ENCODE data around the gene SLC35A1. TPM values are rescaled to one million over a fixed set of nuclear protein-coding genes. Genes with fewer than 3 reads are reported as not detected.

SLC35A1 gene
- total RNA-seq, 1 donor from 2014 or later = 7.9 TPM

- intact Hi-C loops (cut with DNase I) = no loop called here
- Histone ChIP-seq H3K27me3 (no peaks in the 10 kb centered on the region), H3K4me1 (no peaks in the 10 kb centered on the region), H3K4me3 (no peak overlapping the region), H3K27ac (no peak overlapping the region), H3K9me3 (no peaks in the 10 kb centered on the region), H3K36me3 (peaks cover 11 to 44% of the 10 kb centered on the region in 2 donors)
- DNase-seq (ENCODE audit: low spot score in 2 of 2) = no peak
- no peak for TF ChIP-seq CTCF (IDR thresholded peaks at IDR 0.05)
Measured at GRCh38 chr6:87551799-87552198, 79.0 kb downstream of the SLC35A1 start.

- DNase-seq (ENCODE audit: low spot score in 2 of 2) = no peak
- intact Hi-C loops (cut with DNase I) = no loop called here
- H3K36me3 ChIP-seq = peaks cover 11 to 37% of the 10 kb centered on the region in 2 donors
- H3K4me3 ChIP-seq = no peak overlapping the region
- H3K27me3 ChIP-seq = no peaks in the 10 kb centered on the region
- no peaks in the 10 kb centered on the region for H3K9me3 ChIP-seq
- no peak overlapping the region for H3K27ac ChIP-seq
- TF ChIP-seq CTCF (IDR thresholded peaks at IDR 0.05) = no peak
- H3K4me1 ChIP-seq = no peaks in the 10 kb centered on the region
Measured at GRCh38 chr6:87553159-87553765, 80.5 kb downstream of the SLC35A1 start.

DNA sequence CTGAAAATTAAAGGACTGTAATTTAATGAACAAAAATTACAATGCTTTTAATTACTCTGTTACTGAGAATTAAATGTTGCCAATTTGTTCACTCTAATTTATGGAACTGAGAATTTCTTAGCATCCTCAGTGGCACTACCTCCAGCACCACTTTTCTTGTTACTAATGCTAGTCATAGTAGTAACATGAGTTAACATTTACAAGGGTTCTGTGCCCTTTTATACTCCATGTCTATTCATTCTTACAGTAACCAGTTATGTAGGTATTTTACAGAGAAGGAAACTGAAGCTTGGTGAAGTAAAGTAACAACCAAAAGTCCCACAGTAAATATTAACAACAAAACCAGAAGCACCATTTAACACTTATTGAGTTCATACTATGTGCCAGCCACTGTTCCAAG, 82.7 kb downstream of the SLC35A1 start:
- intact Hi-C loops (cut with DNase I) = no loop called here
- Histone ChIP-seq H3K4me1 (no peaks in the 10 kb centered on the region), H3K4me3 (no peak overlapping the region), H3K36me3 (peaks cover 4 to 40% of the 10 kb centered on the region in 2 donors), H3K27ac (no peak overlapping the region), H3K9me3 (no peaks in the 10 kb centered on the region), H3K27me3 (no peaks in the 10 kb centered on the region)
- no peak for DNase-seq (ENCODE audit: low spot score in 2 of 2)
- TF ChIP-seq CTCF (IDR thresholded peaks at IDR 0.05) = no peak

GRCh38 chr6:87558446-87558845, 85.7 kb downstream of the SLC35A1 start:
- Histone ChIP-seq H3K4me3 (no peak overlapping the region), H3K27ac (no peak overlapping the region), H3K4me1 (no peaks in the 10 kb centered on the region), H3K9me3 (no peaks in the 10 kb centered on the region), H3K27me3 (no peaks in the 10 kb centered on the region), H3K36me3 (peaks cover 19 to 56% of the 10 kb centered on the region in 2 donors)
- intact Hi-C loops (cut with DNase I) = no loop called here
- TF ChIP-seq CTCF (IDR thresholded peaks at IDR 0.05) = no peak
- DNase-seq (ENCODE audit: low spot score in 2 of 2) = no peak

DNA sequence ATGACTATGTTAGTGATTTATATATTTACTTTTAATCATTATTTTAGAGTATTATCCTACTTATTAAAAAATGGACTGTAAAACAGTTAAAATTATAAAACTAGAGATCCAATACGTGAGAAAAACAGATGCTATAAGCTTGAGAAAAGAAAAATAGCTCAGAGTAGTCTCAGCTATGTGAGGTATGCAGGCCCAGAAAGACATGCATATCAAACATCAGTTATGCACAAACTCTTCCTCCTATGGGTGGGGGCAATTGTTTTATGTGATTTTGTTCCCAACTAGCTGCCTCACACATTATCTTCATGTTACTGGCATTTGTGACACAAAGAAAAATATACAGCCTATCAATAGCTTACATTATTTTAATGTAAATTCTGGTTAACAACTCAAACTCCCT, 88.2 kb downstream of the SLC35A1 start:
- Histone ChIP-seq H3K36me3 (peaks cover 23 to 54% of the 10 kb centered on the region in 2 donors), H3K27me3 (no peaks in the 10 kb centered on the region), H3K4me3 (no peak overlapping the region), H3K27ac (no peak overlapping the region), H3K4me1 (no peaks in the 10 kb centered on the region), H3K9me3 (no peaks in the 10 kb centered on the region)
- TF ChIP-seq CTCF (IDR thresholded peaks at IDR 0.05) = no peak
- no peak for DNase-seq (ENCODE audit: low spot score in 2 of 2)
- intact Hi-C loops (cut with DNase I) = no loop called here

Other genes starting within 250 kb of the SLC35A1 start
- 2.9 TPM for gene SMIM8, start 150.4 kb upstream of the SLC35A1 start, total RNA-seq
- not detected for gene GJB7, start 143.7 kb upstream of the SLC35A1 start, total RNA-seq
- not detected for gene C6orf163, start 128.2 kb upstream of the SLC35A1 start, total RNA-seq
- 1.4 TPM for gene CFAP206, start 65.0 kb upstream of the SLC35A1 start, total RNA-seq
- gene RARS2, start 117.0 kb downstream of the SLC35A1 start, total RNA-seq = 1.7 TPM
- 12.9 TPM for gene ORC3, start 117.2 kb downstream of the SLC35A1 start, total RNA-seq
- gene AKIRIN2, start 229.3 kb downstream of the SLC35A1 start, total RNA-seq = 39.1 TPM